Posterior vena cava (tissue), 2 donors: ENCODE data around the gene ULK4. TPM values are rescaled to one million over a fixed set of nuclear protein-coding genes. Genes with fewer than 3 reads are reported as not detected.
"Not testable (repeated sequence)": the region's sequence is repeated elsewhere in the genome, so short reads cannot be mapped to it uniquely, and the experiment has no call there.

Experiments used
- DNase-seq: peaks from one replicate; pipeline ENCODE4 v3.0.0-alpha.2; 2020; ENCODE audit warnings: low spot score
- intact Hi-C, 2 donors: fragments of 100-400 bp; cut with DNase I; formaldehyde crosslinking; loops; one replicate each; pipeline versions ENCODE4 v1.14.1 to v1.14.2; 2022 to 2023
- total RNA-seq, 2 donors: library from RNA; stranded (reverse); fragmentation: NEBNext Ultra II Directional; extraction: Animal tissue kit (Norgen Biotek cat#: 25700); gene quantifications; one replicate each; pipeline ENCODE4 v1.2.1, GENCODE V29; 2021
- donor health status: DM: yes; HTN: yes; CAD: no.
- donor health status: DM: yes; HTN: yes; CAD: no.

ULK4 gene
- total RNA-seq, 2 donors from 2014 or later = 7.5 to 7.8 TPM

GRCh38 chr3:41882956-41883355 lies 78.9 kb downstream of the ULK4 start:
- intact Hi-C loops = loop anchor here (5.0 to 10.0 kb wide), 3 partner anchors 1298 to 1556 kb away; no protein-coding TSS in a partner anchor
- no peak for DNase-seq

- DNase-seq = no peak
- intact Hi-C loops = loop anchor here (5.0 to 10.0 kb wide), 3 partner anchors 1297 to 1554 kb away; no protein-coding TSS in a partner anchor
Observed at GRCh38 chr3:41881233-41881821, 80.6 kb downstream of the ULK4 start.

GRCh38 chr3:41880387-41880786 lies 81.5 kb downstream of the ULK4 start:
- intact Hi-C loops = loop anchor here (5.0 to 10.0 kb wide), 3 partner anchors 1296 to 1553 kb away; no protein-coding TSS in a partner anchor
- DNase-seq = no peak

GRCh38 chr3:41877741-41878140 lies 84.2 kb downstream of the ULK4 start:
- intact Hi-C loops, DNase-seq: not testable (repeated sequence)

- DNase-seq = no peak
- intact Hi-C loops = no loop called here
Observed at GRCh38 chr3:41874022-41874421, 87.9 kb downstream of the ULK4 start.

- DNase-seq = no peak
- intact Hi-C loops = no loop called here
Observed at GRCh38 chr3:41872157-41872556, 89.7 kb downstream of the ULK4 start.

- intact Hi-C loops = no loop called here
- DNase-seq = no peak
Observed at GRCh38 chr3:41867533-41867932, 94.4 kb downstream of the ULK4 start.

- DNase-seq = no peak
- intact Hi-C loops = no loop called here
Observed at GRCh38 chr3:41866298-41866697, 95.6 kb downstream of the ULK4 start.

- intact Hi-C loops = no loop called here
Observed at GRCh38 chr3:41863024-41863423, 98.9 kb downstream of the ULK4 start.

GRCh38 chr3:41860489-41860888 lies 101.4 kb downstream of the ULK4 start:
- intact Hi-C loops = not testable (repeated sequence)

More at GRCh38 chr3:41863024-41863423, 98.9 kb downstream of the ULK4 start:
- DNase-seq = no peak

GRCh38 chr3:41854956-41855355 lies 106.9 kb downstream of the ULK4 start:
- intact Hi-C loops = no loop called here

More at GRCh38 chr3:41860489-41860888, 101.4 kb downstream of the ULK4 start:
- not testable (repeated sequence) for DNase-seq

GRCh38 chr3:41853540-41854196 lies 108.2 kb downstream of the ULK4 start:
- DNase-seq = no peak
- intact Hi-C loops = no loop called here

More at GRCh38 chr3:41854956-41855355, 106.9 kb downstream of the ULK4 start:
- no peak for DNase-seq

GRCh38 chr3:41848753-41849574 lies 112.9 kb downstream of the ULK4 start:
- intact Hi-C loops = no loop called here

GRCh38 chr3:41847679-41848078 lies 114.2 kb downstream of the ULK4 start:
- no peak for DNase-seq
- intact Hi-C loops = no loop called here

More at GRCh38 chr3:41848753-41849574, 112.9 kb downstream of the ULK4 start:
- DNase-seq = no peak

GRCh38 chr3:41846850-41847249 lies 115.1 kb downstream of the ULK4 start:
- intact Hi-C loops = no loop called here
- DNase-seq = no peak

GRCh38 chr3:41845826-41846225 lies 116.1 kb downstream of the ULK4 start:
- DNase-seq = no peak
- intact Hi-C loops = no loop called here

GRCh38 chr3:41844256-41844655 lies 117.6 kb downstream of the ULK4 start:
- DNase-seq, intact Hi-C loops: not testable (repeated sequence)

- intact Hi-C loops, DNase-seq: not testable (repeated sequence)
Observed at GRCh38 chr3:41840936-41841668, 120.8 kb downstream of the ULK4 start.
